ENCODE results near the gene CDK13.

The CDK13 gene

DNA sequence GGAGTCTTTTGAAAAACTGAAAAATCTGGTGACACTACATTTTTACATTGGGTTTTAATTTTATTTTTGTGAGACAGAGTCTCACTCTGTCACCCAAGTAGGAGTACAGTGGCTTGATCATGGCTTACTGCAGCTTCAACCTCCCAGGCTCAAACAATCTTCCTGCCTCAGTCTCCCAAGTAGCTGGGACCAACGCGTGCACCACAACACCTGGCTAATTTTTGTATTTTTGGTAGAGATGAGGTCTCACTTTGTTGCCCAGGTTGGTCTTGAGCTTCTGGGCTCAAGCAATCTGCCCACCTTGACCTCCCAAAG lies 172.8 kb downstream of the CDK13 start:
- H3K4me1 ChIP-seq (ENCODE audit: low read length): no peaks in the 10 kb centered on the region
- H3K9ac ChIP-seq (ENCODE audit: low read length): no peak overlapping the region
- no peaks in the 10 kb centered on the region for H4K20me1 ChIP-seq (ENCODE audit: insufficient read depth, low read length)
- H3K27me3 ChIP-seq (ENCODE audit: low read depth, low read length): no peaks in the 10 kb centered on the region
- H2AFZ ChIP-seq (ENCODE audit: low read depth, low read length): no peak overlapping the region
- H3K36me3 ChIP-seq (replicated peaks; ENCODE audit: low read depth, low read length): peaks cover 4% of the 10 kb centered on the region
- H3K9me3 ChIP-seq (ENCODE audit: insufficient read depth, low read length): no peaks in the 10 kb centered on the region
- H3K27ac ChIP-seq (ENCODE audit: low read length): no peak overlapping the region
- no peak overlapping the region for H3K4me2 ChIP-seq (ENCODE audit: low read length)
- H3K4me3 ChIP-seq (ENCODE audit: low read length): no peak overlapping the region
- H3K79me2 ChIP-seq (ENCODE audit: low read length): peaks cover 13% of the 10 kb centered on the region
- TF ChIP-seq, protein P1, sequence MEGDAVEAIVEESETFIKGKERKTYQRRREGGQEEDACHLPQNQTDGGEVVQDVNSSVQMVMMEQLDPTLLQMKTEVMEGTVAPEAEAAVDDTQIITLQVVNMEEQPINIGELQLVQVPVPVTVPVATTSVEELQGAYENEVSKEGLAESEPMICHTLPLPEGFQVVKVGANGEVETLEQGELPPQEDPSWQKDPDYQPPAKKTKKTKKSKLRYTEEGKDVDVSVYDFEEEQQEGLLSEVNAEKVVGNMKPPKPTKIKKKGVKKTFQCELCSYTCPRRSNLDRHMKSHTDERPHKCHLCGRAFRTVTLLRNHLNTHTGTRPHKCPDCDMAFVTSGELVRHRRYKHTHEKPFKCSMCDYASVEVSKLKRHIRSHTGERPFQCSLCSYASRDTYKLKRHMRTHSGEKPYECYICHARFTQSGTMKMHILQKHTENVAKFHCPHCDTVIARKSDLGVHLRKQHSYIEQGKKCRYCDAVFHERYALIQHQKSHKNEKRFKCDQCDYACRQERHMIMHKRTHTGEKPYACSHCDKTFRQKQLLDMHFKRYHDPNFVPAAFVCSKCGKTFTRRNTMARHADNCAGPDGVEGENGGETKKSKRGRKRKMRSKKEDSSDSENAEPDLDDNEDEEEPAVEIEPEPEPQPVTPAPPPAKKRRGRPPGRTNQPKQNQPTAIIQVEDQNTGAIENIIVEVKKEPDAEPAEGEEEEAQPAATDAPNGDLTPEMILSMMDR (IDR thresholded peaks at IDR 0.05; ENCODE audit: low read depth, low read length): no peak
- no peak for TF ChIP-seq EZH2phosphoT487 (IDR thresholded peaks at IDR 0.05; ENCODE audit: low read depth)

DNA sequence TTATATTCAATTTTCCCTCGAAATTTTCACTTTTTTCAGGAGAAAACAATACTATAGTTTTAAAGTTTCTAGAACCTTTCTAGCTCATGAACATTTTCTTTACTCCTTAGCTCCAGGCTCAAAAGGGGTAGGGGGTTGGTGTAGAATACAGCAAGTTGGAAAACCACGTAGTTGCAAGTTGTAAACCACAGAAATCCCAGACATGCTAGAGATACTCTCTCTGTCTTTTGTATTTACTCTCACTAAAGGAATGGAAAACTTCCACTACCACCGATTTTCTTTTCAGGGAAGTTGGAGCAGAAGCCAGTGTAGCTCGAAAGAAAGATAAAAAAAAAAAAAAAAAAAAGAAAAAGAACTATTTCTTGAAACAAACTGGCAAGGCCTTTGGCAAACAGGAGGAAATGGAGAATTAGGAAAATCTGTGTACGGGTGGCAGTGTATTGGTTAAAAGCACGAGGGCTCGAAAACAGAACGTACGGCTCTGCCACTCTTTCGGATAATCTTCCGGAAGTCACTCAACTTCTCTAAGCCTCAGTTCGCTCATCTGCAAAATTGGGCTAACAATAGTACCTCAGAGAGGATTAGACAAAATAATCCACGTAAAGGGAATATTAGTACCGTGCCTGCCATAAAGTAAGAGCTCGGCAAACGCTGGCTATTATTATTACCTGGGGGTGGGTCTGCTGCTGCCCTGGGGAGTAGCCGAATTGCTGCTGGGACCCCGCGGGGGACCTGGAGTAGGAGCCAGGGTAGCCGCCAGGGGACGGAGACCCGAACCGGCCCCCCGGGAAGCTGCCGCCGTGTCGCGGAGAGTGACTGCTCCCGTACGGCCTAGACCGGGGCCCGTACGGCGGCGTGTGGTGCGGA lies 183.7 kb downstream of the CDK13 start:
- Histone ChIP-seq H4K20me1 (ENCODE audit: insufficient read depth, low read length) (peaks cover 16% of the 10 kb centered on the region; the same call in 1 of the 2 replicates), H3K4me1 (ENCODE audit: low read length) (peaks cover 17% of the 10 kb centered on the region), H2AFZ (ENCODE audit: low read depth, low read length) (peak overlapping the region; percentile 47; the same call in 1 of the 2 replicates), H3K27me3 (ENCODE audit: low read depth, low read length) (no peaks in the 10 kb centered on the region), H3K36me3 (replicated peaks; ENCODE audit: low read depth, low read length) (peaks cover 29% of the 10 kb centered on the region), H3K4me3 (ENCODE audit: low read length) (peak overlapping the region; percentile 95), H3K27ac (ENCODE audit: low read length) (peak overlapping the region; percentile 72), H3K4me2 (ENCODE audit: low read length) (peak overlapping the region; percentile 95), H3K9ac (ENCODE audit: low read length) (peak overlapping the region; percentile 94), H3K9me3 (ENCODE audit: insufficient read depth, low read length) (no peaks in the 10 kb centered on the region), H3K79me2 (ENCODE audit: low read length) (peaks cover 56% of the 10 kb centered on the region)
- TF ChIP-seq EZH2phosphoT487 (IDR thresholded peaks at IDR 0.05; ENCODE audit: low read depth): no peak
- TF ChIP-seq, protein P1 (IDR thresholded peaks at IDR 0.05; ENCODE audit: low read depth, low read length): no peak

DNA sequence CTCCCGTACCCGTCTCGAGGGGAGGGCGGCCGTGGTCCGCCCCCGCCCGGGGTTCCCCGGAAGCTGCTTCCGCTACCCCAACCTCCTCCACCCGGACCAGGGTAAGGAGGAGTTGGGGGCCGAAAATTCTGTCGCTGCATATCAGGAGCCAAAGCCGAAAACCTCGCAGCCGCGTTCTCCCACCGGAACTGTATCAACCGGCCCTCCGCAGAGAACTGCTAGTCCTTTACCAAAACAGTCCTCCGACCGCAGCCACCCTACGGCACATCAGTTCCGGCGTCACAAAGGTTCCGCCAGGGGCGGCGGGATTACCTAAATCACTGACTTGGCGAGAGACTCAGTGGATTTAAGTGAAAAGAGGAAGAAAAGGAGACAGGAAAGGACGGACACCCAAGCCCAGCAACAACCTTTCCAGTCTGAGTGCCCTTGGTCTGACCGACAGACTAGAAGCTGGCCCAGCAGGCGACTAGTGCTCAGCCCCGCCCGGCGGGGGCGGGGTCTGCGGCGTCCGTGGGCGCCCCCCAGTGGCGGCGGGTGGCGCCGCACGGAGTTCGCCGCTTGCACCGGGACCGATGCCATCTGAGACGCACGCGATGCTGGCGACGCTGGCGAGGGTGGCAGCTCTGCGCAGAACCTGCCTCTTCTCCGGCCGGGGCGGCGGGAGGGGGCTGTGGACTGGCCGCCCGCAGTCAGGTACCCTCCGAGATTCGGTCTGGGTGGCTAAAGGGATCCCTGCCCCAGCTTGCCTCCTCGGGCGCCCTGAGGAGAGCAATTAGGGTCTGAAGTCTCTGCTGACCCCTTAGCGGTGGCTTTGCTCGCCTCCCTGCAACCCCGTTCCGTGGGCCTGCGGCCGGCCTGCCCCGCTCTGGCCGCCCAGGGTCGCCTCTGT lies 184.6 kb downstream of the CDK13 start, which contains the start of the genes MPLKIP and SUGCT:
TSS of gene MPLKIP (minus strand) at position 195 of the 889 bp plus-strand sequence. CDS start at position 140, 55 bp downstream.
TSS of gene SUGCT (plus strand) at position 578 of the 889 bp plus-strand sequence.
- Histone ChIP-seq H3K9me3 (ENCODE audit: insufficient read depth, low read length) (no peaks in the 10 kb centered on the region), H3K9ac (ENCODE audit: low read length) (peak within 1 kb of the TSS; percentile 94), H3K36me3 (replicated peaks; ENCODE audit: low read depth, low read length) (peaks cover 27% of the 10 kb centered on the region), H2AFZ (ENCODE audit: low read depth, low read length) (peak within 1 kb of the TSS; percentile 100), H4K20me1 (ENCODE audit: insufficient read depth, low read length) (peaks cover 16% of the 10 kb centered on the region; the same call in 1 of the 2 replicates), H3K79me2 (ENCODE audit: low read length) (peaks cover 47% of the 10 kb centered on the region), H3K4me3 (ENCODE audit: low read length) (peak within 1 kb of the TSS; percentile 95), H3K4me2 (ENCODE audit: low read length) (peak within 1 kb of the TSS; percentile 95), H3K27ac (ENCODE audit: low read length) (peak within 1 kb of the TSS; percentile 72), H3K4me1 (ENCODE audit: low read length) (peaks cover 13% of the 10 kb centered on the region), H3K27me3 (ENCODE audit: low read depth, low read length) (no peaks in the 10 kb centered on the region)
- TF ChIP-seq, protein P1 (IDR thresholded peaks at IDR 0.05; ENCODE audit: low read depth, low read length): peak; percentile 84
- TF ChIP-seq EZH2phosphoT487 (IDR thresholded peaks at IDR 0.05; ENCODE audit: low read depth): no peak

DNA sequence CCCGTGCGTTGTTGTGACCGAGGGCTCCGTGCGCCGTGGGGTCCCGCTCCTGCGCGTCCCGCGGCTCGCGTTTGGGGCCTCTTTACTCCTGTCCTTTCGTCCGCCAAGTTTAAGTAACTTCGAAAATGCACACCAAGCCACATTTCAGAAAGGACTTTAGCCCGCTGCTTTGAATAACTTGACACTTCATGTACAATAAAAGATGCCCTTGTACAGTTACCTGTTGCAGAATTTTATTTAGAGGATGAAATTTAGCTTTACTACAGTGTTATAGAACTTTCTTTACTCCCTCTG lies 185.2 kb downstream of the CDK13 start:
- Histone ChIP-seq H3K9ac (ENCODE audit: low read length) (no peak overlapping the region), H3K4me1 (ENCODE audit: low read length) (peaks cover 13% of the 10 kb centered on the region), H3K79me2 (ENCODE audit: low read length) (peaks cover 41% of the 10 kb centered on the region), H3K27me3 (ENCODE audit: low read depth, low read length) (no peaks in the 10 kb centered on the region), H3K27ac (ENCODE audit: low read length) (no peak overlapping the region), H4K20me1 (ENCODE audit: insufficient read depth, low read length) (peaks cover 16% of the 10 kb centered on the region; the same call in 1 of the 2 replicates), H3K9me3 (ENCODE audit: insufficient read depth, low read length) (no peaks in the 10 kb centered on the region), H2AFZ (ENCODE audit: low read depth, low read length) (peak overlapping the region; percentile 89), H3K36me3 (replicated peaks; ENCODE audit: low read depth, low read length) (peaks cover 21% of the 10 kb centered on the region), H3K4me3 (ENCODE audit: low read length) (peak overlapping the region; percentile 95), H3K4me2 (ENCODE audit: low read length) (peak overlapping the region; percentile 75)
- no peak for TF ChIP-seq EZH2phosphoT487 (IDR thresholded peaks at IDR 0.05; ENCODE audit: low read depth)
- TF ChIP-seq, protein P1 (IDR thresholded peaks at IDR 0.05; ENCODE audit: low read depth, low read length): no peak

Data from OCI-LY3 (cell line).